Measurements from ENCODE around the gene MAG.

GRCh38 chr19:35307931-35308330, 16.0 kb downstream of the MAG start:
- TF ChIP-seq ZNF274 (IDR thresholded peaks at IDR 0.05; ENCODE audit: low read depth, low read length) (no peak), YY1 (IDR thresholded peaks at IDR 0.05; ENCODE audit: insufficient read depth, insufficient read length) (no peak), SUZ12 (IDR thresholded peaks at IDR 0.05; ENCODE audit: extremely low read depth, insufficient read depth, insufficient read length) (no peak)

All from NT2/D1 (cell line).